NT2/D1 (cell line): ENCODE results near the gene APMAP.

ENCODE experiments used
- DNase-seq: peaks from one replicate; pipeline ENCODE4 v3.0.0-alpha.2; 2011; ENCODE audit warnings: low read depth, low spot score
- H3K27me3 ChIP-seq: 2 replicates; pipeline ENCODE4 v1.6.0; 2011; ENCODE audit warnings: mild to moderate bottlenecking; ENCODE audit not compliant: insufficient read length, insufficient read depth
- H3K36me3 ChIP-seq: 2 replicates; pipeline ENCODE4 v1.6.1; 2011; ENCODE audit warnings: mild to moderate bottlenecking, low read length, mixed read lengths; ENCODE audit not compliant: insufficient read depth, insufficient read length
- H3K4me1 ChIP-seq: 2 replicates; pipeline ENCODE4 v1.5.1; 2011; ENCODE audit not compliant: insufficient read depth, insufficient read length
- H3K4me3 ChIP-seq: 2 replicates; pipeline ENCODE4 v1.5.1; 2011; ENCODE audit warnings: low read depth; ENCODE audit not compliant: insufficient read length
- H3K9ac ChIP-seq: 2 replicates; pipeline ENCODE4 v1.6.0; 2011; ENCODE audit warnings: low read depth; ENCODE audit not compliant: insufficient read length
- H3K9me3 ChIP-seq: 2 replicates; pipeline ENCODE4 v1.5.1; 2011; ENCODE audit warnings: mild to moderate bottlenecking, low read length; ENCODE audit not compliant: insufficient read depth
- SUZ12 ChIP-seq: IDR thresholded peaks from 2 replicates; pipeline ENCODE4 v1.6.1; 2011; ENCODE audit not compliant: insufficient read length, insufficient read depth; ENCODE audit errors: extremely low read depth
- YY1 ChIP-seq: IDR thresholded peaks from 2 replicates; pipeline ENCODE4 v1.6.1; 2011; ENCODE audit not compliant: insufficient read length, insufficient read depth
- ZNF274 ChIP-seq: IDR thresholded peaks from 2 replicates; pipeline ENCODE4 v1.6.1; 2011; ENCODE audit warnings: mild to moderate bottlenecking, low read depth, low read length

APMAP gene

GRCh38 chr20:24913076-24913628 is 79.4 kb downstream of the APMAP start:
- Histone ChIP-seq H3K9ac (no peak overlapping the region), H3K4me3 (no peak overlapping the region), H3K27me3 (peaks cover 26% of the 10 kb centered on the region), H3K4me1 (no peaks in the 10 kb centered on the region), H3K9me3 (0 out of 2 replicates have a peak, but pooled peaks cover 13% of the 10 kb centered on the region), H3K36me3 (no peaks in the 10 kb centered on the region)
- DNase-seq, result no peak
- TF ChIP-seq SUZ12 (no peak), ZNF274 (no peak), YY1 (no peak)
